Measurements from ENCODE around the gene SLC23A3. TPM values are rescaled to one million over a fixed set of nuclear protein-coding genes. Genes with fewer than 3 reads are reported as not detected.

Gene SLC23A3
- total RNA-seq, 1 donor from 2014 or later, result 1.1 TPM

- Mint-ChIP-seq H3K36me3 (ENCODE audit: unreplicated experiment) (no peaks in the 10 kb centered on the region), H3K9me3 (ENCODE audit: unreplicated experiment) (peaks cover 26% of the 10 kb centered on the region), H3K4me3 (ENCODE audit: unreplicated experiment) (peak overlapping the region; percentile 99), H3K27me3 (ENCODE audit: unreplicated experiment) (peaks cover 25% of the 10 kb centered on the region), H3K27ac (ENCODE audit: unreplicated experiment) (peak overlapping the region; percentile 92), H3K4me1 (ENCODE audit: low read depth, unreplicated experiment) (peaks cover 25% of the 10 kb centered on the region)
- peak; percentile 73 for DNase-seq
- peak; percentile 28 for TF ChIP-seq CTCF (IDR thresholded peaks at IDR 0.05; ENCODE audit: partially characterized antibody, unreplicated experiment)
These were observed 8.7 kb upstream of the SLC23A3 start for GRCh38 chr2:219178377-219179175.

GRCh38 chr2:219177552-219178376 is 7.9 kb upstream of the SLC23A3 start, which contains the start of gene RETREG2:
RETREG2 (plus strand) TSS chr2:219178275; CDS start chr2:219178353, 78 bp downstream.
- peak; percentile 85 for DNase-seq
- peaks cover 17% of the 10 kb centered on the region for H3K4me1 Mint-ChIP-seq (ENCODE audit: low read depth, unreplicated experiment)
- H3K4me3 Mint-ChIP-seq (ENCODE audit: unreplicated experiment), result peak within 1 kb of the TSS; percentile 99
- peaks cover 20% of the 10 kb centered on the region for H3K27me3 Mint-ChIP-seq (ENCODE audit: unreplicated experiment)
- peaks cover 24% of the 10 kb centered on the region for H3K9me3 Mint-ChIP-seq (ENCODE audit: unreplicated experiment)
- H3K36me3 Mint-ChIP-seq (ENCODE audit: unreplicated experiment), result no peaks in the 10 kb centered on the region
- peak; percentile 41 for TF ChIP-seq CTCF (IDR thresholded peaks at IDR 0.05; ENCODE audit: partially characterized antibody, unreplicated experiment)
- H3K27ac Mint-ChIP-seq (ENCODE audit: unreplicated experiment), result peak within 1 kb of the TSS; percentile 98

GRCh38 chr2:219176818-219177551 is 7.2 kb upstream of the SLC23A3 start, which contains the start of gene CNPPD1:
CNPPD1 (minus strand) TSS chr2:219176925; CDS start chr2:219176828, 97 bp downstream.
- peak; percentile 88 for DNase-seq

More at GRCh38 chr2:219176818-219177551, 7.2 kb upstream of the SLC23A3 start, which contains the start of gene CNPPD1:
- peak within 1 kb of the TSS; percentile 96 for H3K4me3 Mint-ChIP-seq (ENCODE audit: unreplicated experiment)
- peak; percentile 10 for TF ChIP-seq CTCF (IDR thresholded peaks at IDR 0.05; ENCODE audit: partially characterized antibody, unreplicated experiment)
- H3K27ac Mint-ChIP-seq (ENCODE audit: unreplicated experiment), result peak within 1 kb of the TSS; percentile 98
- peaks cover 24% of the 10 kb centered on the region for H3K9me3 Mint-ChIP-seq (ENCODE audit: unreplicated experiment)
- H3K27me3 Mint-ChIP-seq (ENCODE audit: unreplicated experiment), result peaks cover 22% of the 10 kb centered on the region
- H3K4me1 Mint-ChIP-seq (ENCODE audit: low read depth, unreplicated experiment), result peaks cover 16% of the 10 kb centered on the region
- no peaks in the 10 kb centered on the region for H3K36me3 Mint-ChIP-seq (ENCODE audit: unreplicated experiment)
